Cerebellar cortex (tissue), 1 donor: ENCODE measurements around the gene CMTM2.
"Not testable (repeated sequence)": the region's sequence is repeated elsewhere in the genome, so short reads cannot be mapped to it uniquely, and the experiment has no call there.

Experiments
- DNase-seq: peaks from one replicate; pipeline ENCODE4 v3.0.0-alpha.2; 2015; ENCODE audit warnings: low spot score

Gene CMTM2

DNA sequence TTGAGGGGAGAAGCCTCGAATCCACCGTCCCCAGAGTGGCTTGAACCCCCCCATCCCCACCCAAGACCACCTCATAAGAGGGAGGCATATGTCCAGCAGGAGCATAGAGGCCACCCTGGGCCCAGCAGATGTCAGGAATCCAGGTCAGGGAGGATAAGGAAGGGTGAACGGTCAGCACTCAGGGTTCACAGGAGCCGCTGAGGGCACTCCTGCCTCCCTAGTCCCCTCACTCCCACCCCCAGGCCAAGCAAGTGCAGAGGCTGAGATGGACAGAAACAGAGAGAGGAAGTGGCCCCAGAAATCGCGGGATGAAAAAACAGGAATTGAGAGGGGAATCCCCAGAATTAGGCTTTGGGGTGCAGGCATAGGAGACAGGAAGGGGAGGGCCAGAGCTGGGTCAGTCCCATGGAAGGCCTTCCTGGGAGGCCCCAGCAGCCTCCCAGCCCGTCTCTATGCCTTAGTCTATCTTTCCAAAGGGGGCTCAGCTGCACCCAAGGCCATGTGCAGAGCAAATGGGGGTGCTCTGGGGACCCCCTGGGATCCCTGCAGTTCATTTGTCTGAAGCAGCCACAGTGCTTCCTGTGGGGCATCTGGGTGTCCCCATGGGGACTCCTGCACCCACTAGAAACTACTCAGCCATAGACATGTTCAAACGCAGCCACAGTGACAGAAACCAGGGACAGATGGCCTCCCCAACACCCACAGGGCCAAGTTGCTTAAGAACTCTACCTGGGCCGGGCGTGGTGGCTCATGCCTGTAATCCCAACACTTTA lies 26.9 kb downstream of the CMTM2 start:
- no peak for DNase-seq

DNA sequence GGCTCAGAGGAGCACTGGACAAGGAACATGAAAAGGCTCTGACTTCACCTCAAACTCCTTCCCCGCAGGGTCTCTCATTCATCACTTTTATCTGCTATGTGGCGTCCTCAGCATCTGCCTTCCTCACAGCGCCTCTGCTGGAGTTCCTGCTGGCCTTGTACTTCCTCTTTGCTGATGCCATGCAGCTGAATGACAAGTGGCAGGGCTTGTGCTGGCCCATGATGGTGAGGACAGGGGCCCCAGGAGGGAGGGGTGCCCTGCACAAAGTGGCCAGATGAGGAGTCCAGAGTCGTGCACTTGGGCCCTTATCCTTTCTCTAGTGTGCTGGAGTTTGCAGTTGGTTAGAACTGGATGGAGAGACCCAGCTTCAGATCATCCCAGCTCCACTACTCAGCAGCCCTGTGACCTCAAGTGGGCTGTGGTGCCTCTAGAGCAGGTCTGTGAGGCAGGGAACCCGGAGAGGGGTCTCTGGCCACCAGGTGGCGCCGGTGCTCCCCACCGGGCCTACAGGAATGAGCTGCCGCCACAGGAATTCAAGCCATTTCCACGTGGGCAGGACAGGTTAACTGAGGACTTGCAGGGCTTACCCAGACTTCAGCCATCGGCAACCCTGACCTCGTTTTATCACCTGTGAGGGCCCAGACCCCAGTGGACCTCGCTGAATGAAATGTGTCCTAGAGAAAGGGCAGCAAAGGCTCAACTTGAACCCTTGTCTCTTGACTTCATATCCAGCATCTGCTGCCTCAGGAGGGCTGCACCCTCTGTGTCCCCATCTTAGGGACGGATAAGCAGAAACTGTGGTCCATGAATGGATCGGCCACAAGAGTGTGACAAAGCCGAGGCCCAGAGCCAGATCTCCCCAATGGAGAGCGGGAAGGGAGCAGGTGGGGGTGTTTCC lies 29.2 kb downstream of the CMTM2 start:
- peak; percentile 87 for DNase-seq

- no peak for DNase-seq
Observed at GRCh38 chr16:66609139-66609510, 29.9 kb downstream of the CMTM2 start.

DNA sequence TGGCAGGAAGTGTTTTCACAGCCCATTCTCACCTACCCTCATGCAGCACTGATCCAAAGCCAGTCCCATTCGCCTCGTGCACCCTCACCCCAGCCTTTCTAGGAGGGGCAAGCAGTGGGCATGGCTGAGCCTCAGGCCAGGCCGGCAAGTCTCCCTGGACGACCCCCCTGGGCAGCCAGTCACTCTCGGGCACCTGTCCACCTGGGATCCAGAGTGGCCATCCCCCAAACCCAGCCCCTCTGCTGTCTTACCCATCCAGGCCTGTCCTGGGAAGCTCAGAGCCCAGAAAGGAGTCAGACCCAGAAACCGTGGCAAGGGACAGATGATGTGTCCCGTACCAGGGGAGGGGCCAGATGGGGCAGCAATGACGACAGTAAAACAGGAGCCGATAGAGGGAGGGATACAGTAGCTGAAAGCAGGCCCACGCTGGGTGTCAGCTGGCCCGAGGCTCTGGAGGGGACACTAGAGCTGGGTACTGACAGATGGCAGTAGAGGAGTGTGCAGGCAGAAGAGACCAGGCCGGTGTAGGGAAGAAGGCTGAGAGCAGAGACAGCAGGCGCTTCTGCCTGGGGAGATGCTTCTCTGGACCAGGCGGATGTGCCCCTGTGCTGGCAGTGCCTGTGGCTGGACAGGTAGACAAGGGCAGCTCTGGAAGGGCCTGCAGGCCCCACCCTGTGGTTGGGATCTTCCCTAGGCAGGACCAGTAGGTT lies 31.0 kb downstream of the CMTM2 start:
- peak; percentile 59 for DNase-seq

DNA sequence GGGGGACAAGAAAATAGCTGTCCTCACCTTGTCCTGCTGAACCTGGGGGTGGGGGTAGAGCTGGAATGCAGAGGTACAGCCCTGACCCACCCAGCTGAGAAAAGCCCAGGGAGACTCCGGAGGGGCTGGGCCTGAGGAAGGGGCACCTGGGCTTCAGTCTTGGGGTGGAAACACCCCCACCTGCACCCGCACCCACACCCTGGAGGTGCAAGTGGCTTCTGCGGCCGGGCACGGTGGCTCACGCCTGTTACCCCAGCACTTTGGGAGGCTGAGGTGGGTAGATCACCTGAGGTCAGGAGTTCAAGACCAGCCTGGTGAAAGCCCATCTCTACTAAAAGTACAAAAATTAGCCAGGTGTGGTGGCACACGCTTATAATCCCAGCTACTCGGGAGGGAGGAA lies 32.6 kb downstream of the CMTM2 start:
- DNase-seq: not testable (repeated sequence)

DNA sequence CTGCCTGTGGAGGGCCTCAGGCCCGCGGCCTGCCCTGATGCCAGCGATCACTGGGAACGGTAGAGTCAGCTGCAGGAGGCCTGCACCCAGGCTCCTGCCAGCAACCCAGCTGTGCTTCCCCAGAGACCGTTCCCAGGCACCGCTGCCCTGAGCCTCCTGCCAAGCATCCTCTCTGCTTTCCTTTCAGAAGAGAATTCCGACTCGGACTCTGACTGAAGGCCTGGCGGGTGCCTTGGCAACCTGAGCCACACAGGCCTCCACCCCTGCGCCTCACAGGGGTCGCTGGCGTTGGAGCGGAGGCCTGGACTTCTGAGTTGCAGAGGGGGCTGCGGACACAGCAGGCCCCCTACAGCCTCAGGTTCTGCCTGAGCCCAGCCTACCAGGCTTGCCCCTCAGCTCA lies 33.2 kb downstream of the CMTM2 start:
- no peak for DNase-seq

- no peak for DNase-seq
Observed at GRCh38 chr16:66614161-66614802, 35.0 kb downstream of the CMTM2 start.

DNA sequence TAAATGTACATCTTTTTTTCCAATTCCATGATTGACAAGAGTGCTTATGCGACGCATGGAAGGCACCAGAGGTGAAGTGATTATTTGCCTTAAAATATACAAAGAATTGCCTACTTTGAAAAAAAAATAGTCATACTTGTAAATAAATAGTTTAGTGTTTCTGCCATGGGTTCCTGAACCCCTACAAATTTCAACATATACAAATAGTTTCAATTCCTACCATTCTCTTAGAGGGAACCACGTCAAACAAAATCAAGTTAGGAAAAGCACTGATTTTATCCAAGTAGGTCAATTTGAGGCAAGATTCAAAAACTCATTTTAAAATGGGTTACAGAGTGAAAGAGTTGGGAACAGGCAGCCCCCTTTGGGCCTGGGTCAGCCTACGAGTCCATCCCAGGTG lies 36.9 kb downstream of the CMTM2 start:
- no peak for DNase-seq

DNA sequence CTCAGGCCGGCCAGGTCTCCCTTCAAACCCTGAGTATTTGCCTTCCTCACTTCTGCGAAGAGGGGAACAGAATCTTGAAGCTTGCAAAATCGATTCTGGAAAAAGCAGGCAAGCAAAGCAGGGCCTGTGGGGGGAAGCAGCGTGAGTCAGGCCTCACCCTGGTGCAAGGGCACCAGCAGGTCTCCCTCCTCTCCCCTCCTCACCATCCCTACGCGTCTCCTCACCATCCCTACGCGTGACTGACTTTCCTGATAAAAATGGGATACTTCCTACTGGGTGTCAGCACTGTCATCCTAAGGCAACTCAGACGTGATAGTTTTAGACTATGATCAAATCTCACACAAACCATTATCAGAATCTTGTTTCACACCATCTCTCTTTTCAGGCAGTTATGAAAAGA lies 37.3 kb downstream of the CMTM2 start:
- no peak for DNase-seq

DNA sequence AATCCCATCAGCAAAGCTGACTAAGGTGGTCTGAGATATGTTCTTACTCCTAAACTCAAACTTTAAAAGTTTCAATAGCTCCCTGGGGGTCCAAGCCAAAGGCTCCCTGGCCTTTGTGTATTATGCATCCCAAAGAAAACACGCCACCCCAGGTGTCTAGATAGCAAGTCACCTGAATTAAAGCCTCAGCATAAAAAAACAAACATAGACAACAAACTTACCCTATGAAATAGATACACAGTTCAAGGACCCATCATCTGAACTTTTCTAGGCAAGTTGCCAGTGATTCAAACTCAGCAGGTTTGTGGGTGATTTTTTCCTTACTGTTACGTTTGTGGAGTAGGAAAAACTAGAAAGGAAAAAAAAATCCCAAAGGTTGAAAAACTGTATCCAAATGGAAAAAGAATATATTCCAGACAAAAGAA lies 37.8 kb downstream of the CMTM2 start:
- no peak for DNase-seq

DNA sequence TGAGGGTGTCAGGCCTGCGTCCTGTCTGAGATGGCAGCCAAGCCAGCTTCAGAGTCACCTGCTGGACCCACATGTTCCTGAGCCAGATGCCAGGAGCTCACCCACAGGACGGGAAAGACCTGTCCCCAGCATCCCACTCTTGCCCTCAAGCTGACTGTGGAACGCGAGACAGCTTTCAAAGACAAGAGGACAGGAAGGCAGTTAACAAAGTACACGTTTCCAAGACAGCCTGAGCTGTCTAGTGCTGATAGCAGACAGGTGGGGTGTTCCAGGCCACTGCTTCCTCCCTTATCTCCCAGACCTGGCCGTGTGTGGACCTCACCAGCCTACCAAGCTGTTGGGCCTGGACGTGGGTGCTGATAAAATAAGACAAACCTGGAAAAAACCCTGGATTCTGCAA lies 38.5 kb downstream of the CMTM2 start:
- DNase-seq: no peak

GRCh38 chr16:66618588-66619375 lies 39.5 kb downstream of the CMTM2 start:
- no peak for DNase-seq

DNA sequence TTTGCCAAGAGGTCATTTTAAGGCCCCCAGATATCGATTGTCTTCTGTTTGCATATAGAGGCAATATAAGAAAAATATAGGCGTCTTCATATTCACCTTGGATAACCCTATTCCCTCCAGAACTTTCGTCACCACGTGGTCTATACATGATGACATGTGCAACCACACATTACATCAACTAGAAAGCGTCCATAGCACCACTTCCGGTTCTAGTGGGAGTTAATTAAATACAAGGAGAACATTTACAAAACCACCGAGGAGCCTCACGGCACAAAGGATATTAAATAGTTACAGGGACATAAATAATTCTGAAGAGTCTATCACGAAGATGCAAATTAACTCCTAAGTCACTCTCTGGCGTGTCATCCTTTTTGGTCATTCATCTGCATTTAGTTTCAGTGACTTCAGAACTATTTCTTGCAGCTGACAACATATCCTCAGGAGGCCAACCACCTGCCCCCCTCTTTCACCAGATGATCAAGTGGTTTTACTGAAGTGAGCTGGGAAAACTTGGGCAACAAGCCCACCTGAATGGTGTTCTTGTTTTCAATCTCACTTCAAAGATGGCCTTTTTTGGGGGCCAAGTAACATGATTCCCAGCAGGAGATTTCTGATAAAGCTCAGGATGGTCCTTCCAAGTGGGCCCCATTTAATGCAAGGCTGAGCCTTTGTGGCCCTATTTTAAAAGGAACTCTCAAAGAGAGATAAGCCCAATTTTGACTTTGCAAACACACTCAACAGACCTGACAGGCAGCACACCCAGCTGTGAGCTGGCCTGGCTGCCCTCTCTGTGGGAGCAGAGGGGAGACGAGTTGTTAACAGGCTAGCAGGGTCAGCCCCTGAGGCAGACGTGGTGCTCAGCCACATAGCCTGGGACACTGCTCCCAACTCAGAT lies 40.5 kb downstream of the CMTM2 start:
- DNase-seq: no peak

DNA sequence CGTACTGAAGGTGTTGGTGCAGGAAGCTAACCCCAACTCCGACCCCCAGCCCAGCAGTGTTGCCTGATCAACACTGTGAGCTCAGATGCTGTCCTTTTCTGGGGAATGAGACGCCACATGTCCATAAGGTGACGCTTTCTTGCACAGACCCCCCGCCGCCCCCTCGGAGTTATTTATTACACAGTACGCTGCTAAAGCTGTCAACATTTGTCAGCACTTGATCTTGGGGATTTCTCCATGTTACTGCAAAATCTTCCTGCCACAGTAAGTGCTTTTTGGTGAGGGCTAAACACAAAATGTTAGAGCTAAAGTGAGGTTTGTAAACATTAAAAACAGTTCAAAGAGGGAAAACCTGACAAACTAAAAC lies 41.1 kb downstream of the CMTM2 start:
- DNase-seq: no peak

DNA sequence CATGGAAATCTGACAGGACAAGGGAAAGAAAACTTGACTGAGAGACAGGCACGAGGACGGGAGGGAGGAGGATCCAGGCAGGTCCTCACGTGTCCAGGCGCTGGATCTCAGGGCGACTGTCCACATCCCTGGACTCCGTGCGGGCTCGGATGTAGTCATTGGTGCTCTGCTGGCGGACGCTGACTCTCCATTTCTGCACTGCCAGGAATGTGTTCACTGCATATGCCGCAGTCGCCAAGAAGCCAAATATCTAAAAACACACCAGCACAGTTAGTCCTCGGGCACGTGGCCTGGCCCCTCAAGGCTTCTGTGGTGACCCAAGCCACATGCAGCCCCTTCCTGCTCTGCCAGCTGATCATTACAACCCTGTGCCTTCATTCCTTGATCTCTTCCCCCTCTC lies 42.7 kb downstream of the CMTM2 start:
- no peak for DNase-seq

DNA sequence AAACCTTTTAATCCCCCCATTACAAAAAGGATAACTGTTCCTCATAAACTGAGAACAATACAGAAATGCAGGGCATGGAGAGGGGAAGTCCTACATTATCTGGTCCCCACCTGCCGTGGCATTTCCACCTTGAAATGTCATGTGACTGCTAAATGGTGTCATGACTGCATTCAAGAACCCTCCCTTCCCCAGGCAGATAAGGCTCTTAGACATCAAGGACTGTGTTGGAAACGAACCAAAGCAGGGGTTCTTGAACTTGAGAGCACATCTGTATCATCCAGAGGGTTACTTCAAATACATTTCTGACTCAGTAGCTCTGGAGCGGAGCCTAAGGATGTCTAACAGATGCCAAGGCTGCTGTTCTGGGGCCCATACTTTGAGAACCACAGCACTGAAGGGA lies 43.6 kb downstream of the CMTM2 start:
- DNase-seq: no peak

DNA sequence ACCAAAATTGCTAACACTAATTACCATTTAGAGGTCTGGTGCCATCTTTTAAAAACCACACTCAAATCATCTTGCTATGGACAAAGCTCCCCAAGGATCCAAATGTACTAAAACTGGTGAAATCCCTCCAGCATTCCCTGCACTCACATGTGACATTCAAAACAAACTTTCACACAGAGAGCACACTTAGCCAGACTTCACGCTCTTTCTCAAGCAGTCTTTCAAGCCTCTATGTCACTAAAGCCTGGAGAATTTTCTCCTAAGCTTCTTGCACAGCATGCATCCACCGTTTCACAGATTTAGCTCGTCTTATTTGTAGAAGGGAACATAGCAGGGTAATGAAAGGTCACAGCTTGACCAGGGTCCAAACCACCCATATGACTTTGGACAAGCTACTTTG lies 44.5 kb downstream of the CMTM2 start:
- DNase-seq: no peak

- DNase-seq: not testable (repeated sequence)
Observed at GRCh38 chr16:66627611-66628378, 48.5 kb downstream of the CMTM2 start.

- DNase-seq: no peak
Observed at GRCh38 chr16:66629856-66630255, 50.6 kb downstream of the CMTM2 start.
